Right ventricle myocardium superior (tissue), 1 donor: ENCODE data around the gene MAP4K1. TPM values are rescaled to one million over a fixed set of nuclear protein-coding genes. Genes with fewer than 3 reads are reported as not detected.
A peak's percentile ranks its signal among the peaks of the same experiment; 100 is the strongest.

Experiments
- ATAC-seq: fragments of 200-7000 bp; cut with Tn5 transposase; one replicate; pipeline ENCODE4 v1.9.1; 2020; ENCODE audit warnings: mild to moderate bottlenecking; ENCODE audit not compliant: poor library complexity
- DNase-seq: peaks from one replicate; pipeline ENCODE4 v3.0.0-alpha.2; 2020
- intact Hi-C: fragments of 100-400 bp; cut with DNase I; formaldehyde crosslinking; loops from one replicate; pipeline ENCODE4 v1.11.2; 2022
- total RNA-seq: library from RNA; stranded (reverse); fragmentation: NEBNext Ultra II Directional; extraction: Animal tissue kit (Norgen Biotek cat#: 25700); gene quantifications from one replicate; pipeline ENCODE4 v1.2.1, GENCODE V29; 2021
- donor health status: DM: no; HTN: yes; CAD: no; lungs with severe emphysema.

The MAP4K1 gene
- total RNA-seq, 1 donor from 2014 or later, result 1.3 TPM

GRCh38 chr19:38655148-38655824 lies 37.5 kb upstream of the MAP4K1 start:
- intact Hi-C loops, result no loop called here
- DNase-seq (no peak), ATAC-seq (no peak)

GRCh38 chr19:38654628-38655055 lies 36.9 kb upstream of the MAP4K1 start:
- intact Hi-C loops, result no loop called here
- ATAC-seq (no peak), DNase-seq (no peak)

DNA sequence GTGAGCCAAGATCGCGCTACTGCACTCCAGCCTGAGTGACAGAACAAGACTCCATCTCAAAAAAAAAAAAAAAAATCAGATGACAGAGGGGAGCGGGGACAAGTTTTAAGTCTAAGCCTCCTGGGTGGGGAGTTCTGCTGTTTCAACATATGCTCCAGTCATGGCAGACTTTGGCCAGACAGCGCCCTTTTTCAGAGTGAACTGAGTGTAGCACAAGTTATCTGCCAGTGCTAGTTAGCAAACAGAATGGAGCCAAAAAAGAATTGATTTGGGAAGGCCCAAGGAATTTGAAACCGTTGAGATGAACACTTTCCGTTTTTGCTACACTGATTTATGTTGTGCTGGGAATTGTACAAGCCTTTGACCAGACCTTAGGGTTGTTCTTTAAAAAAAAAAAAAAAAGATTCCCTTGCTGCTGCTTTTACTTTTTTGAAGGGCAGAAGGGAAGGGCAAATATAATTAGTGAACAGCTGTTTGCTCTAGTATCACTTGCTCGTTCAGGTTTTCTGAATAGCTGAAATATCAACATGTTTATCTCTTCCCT lies 35.3 kb upstream of the MAP4K1 start:
- DNase-seq, result peak; percentile 60
- intact Hi-C loops, result no loop called here
- peak; percentile 51 for ATAC-seq

GRCh38 chr19:38650911-38651584 lies 33.3 kb upstream of the MAP4K1 start:
- ATAC-seq (peak; percentile 18), DNase-seq (no peak)
- intact Hi-C loops, result no loop called here

- intact Hi-C loops, result no loop called here
- ATAC-seq, result no peak
- no peak for DNase-seq
Measured at GRCh38 chr19:38650172-38650775, 32.5 kb upstream of the MAP4K1 start.

DNA sequence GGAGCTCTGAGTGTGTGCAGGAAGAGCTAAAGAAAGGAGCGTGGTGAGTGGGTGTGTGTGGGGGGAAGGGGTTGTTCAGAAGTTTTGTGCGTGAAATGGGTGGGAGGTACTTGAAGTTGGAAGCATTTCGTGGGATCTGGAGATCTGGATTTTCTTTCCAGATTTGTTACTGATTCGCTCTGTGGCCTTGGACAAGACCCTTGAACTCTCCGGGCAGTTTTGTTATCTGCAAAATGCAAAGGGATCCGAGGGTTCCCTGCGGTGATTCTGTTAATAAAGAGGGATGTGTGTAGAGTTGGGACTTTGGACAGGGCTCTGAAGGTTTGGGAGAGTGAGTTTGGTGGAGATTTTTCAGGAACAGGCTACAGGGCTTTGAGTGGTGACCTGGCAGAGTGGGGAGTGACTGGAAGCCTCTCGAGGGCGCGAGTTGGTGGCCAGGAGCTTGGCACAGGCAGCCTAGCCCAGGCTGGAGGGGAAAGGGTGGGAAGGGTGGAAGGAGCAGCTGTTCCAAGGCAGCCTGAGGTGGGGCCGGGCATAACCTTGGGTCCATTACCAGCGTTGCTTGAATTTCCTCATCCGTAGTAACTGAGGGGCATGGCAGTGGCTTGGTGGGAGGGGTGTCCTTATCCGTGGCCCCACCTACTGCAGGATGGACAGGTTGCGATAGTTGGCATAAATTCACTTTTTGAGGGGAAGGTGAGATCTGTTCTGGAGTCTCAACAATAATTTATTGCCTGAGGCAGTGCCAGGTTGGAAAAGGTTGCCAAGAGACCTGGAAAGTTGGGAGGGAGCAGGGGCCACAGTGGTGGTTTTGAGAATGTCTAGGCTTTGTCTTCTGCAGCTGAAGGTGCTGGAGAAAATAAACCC lies 31.8 kb upstream of the MAP4K1 start:
- ATAC-seq (peak; percentile 0), DNase-seq (no peak)
- intact Hi-C loops, result no loop called here

- ATAC-seq (no peak), DNase-seq (no peak)
- intact Hi-C loops, result no loop called here
Measured at GRCh38 chr19:38648769-38649304, 31.1 kb upstream of the MAP4K1 start.

DNA sequence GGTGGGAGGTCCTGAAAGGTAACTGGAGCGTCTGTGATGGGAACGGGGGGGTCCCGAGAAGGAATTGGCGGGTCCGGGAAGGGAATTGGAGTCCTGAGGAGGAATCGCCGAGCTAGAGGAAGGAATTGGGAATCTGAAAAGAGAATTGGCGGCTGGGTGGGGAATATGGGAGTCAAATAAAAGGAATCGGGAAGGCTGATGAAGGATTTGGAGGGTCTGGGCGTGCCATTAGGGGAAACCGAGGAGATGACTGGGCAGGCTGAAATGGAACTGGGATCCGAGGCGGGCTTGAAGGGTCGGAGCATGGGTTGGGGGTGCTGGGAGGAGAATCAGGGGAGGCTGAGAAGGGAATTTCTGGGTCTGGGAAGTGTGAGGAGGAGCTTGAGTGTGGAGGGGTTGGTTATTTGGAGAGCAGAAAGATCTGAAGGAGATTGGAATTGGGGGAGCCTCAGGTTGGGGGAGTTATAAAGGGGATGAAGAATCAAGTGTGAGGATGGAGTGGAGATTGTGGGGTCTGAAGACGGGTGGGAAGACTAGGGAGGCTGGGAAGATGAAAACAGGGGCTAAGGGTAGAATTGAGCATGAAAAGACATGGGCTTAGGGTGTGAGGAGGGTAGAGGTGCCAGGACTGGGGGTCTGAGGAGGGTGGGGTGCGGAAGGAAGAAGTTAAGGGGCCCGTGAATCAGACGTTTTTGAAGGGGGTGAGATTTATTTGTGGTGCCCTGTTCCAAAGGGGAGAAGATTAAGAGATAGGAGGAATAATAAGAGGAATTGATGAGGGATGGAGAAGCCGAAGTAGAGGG lies 30.4 kb upstream of the MAP4K1 start:
- DNase-seq, result no peak
- ATAC-seq, result no peak
- intact Hi-C loops, result no loop called here

- peak; percentile 89 for ATAC-seq
- peak; percentile 100 for DNase-seq
- intact Hi-C loops, result no loop called here
Measured at GRCh38 chr19:38647368-38647965, 29.7 kb upstream of the MAP4K1 start, which contains the start of gene ACTN4. Gene ACTN4, plus strand, starts transcription at chr19:38647649. Its CDS starts 97 bp downstream, at chr19:38647746.

GRCh38 chr19:38644719-38645118 lies 27.0 kb upstream of the MAP4K1 start:
- no peak for DNase-seq
- intact Hi-C loops, result no loop called here
- no peak for ATAC-seq

GRCh38 chr19:38642176-38642575 lies 24.4 kb upstream of the MAP4K1 start:
- DNase-seq, result no peak
- intact Hi-C loops, result no loop called here
- no peak for ATAC-seq

DNA sequence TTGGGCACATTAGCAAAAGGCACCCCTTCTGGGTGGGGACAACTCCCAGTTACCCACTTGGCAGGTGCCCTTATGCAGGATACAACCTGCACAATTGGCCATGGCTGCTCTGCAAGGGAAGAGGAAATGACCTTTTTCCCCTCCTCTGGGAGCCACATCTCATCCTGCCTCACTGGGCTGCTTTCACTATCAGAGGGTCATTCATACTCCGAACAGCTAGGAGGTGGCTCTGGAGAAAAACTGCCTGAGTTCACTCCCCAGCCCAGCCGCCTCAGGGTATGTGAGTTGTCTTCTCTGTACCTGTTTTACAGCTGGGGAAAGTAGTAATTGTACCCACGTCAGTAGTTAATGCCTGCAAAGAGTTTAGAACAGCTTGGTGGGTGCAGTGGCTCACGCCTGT lies 22.6 kb upstream of the MAP4K1 start:
- ATAC-seq, result no peak
- intact Hi-C loops, result no loop called here
- DNase-seq, result no peak

GRCh38 chr19:38639679-38640078 lies 21.9 kb upstream of the MAP4K1 start:
- no peak for DNase-seq
- no peak for ATAC-seq
- intact Hi-C loops, result loop anchor here (10.0 kb wide), 1 partner anchor 205 kb away; the partner anchor contains the start of gene HNRNPL

GRCh38 chr19:38638461-38638860 lies 20.7 kb upstream of the MAP4K1 start:
- intact Hi-C loops, result loop anchor here (10.0 kb wide), 1 partner anchor 206 kb away; the partner anchor contains the start of gene HNRNPL
- no peak for ATAC-seq
- no peak for DNase-seq

- intact Hi-C loops, result loop anchor here (10.0 kb wide), 1 partner anchor 209 kb away; the partner anchor contains the start of gene HNRNPL
- DNase-seq (no peak), ATAC-seq (no peak)
Measured at GRCh38 chr19:38635483-38636399, 18.0 kb upstream of the MAP4K1 start.
